GM18909 (cell line): ENCODE results near the gene A4GNT.
"Not testable (repeated sequence)": the region's sequence is repeated elsewhere in the genome, so short reads cannot be mapped to it uniquely, and the experiment has no call there.

ENCODE experiments used
- ATAC-seq: cut with Tn5 transposase; IDR thresholded peaks from one replicate; pipeline ENCODE4 v1.9.1; 2021; ENCODE audit warnings: mild to moderate bottlenecking; ENCODE audit not compliant: unreplicated experiment, poor library complexity

Gene A4GNT

GRCh38 chr3:138124188-138124587 lies 8.0 kb downstream of the A4GNT start:
- ATAC-seq, result no peak

DNA sequence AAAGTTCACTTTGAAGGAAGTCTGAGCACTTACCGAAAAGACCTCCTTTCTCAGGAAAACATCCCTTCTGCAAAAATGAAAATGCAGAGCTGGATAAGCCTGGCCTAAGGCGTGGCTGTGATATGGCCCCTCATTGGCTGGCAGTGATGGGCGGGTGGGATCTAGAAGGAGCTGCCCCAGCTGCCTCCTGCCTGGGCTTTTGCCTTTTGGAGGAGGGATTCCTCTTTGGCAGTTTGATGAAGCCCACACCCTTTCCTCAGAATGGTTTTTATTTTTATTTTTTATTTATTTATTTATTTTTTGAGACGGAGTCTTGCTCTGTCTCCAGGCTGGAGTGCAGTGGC lies 12.8 kb downstream of the A4GNT start:
- no peak for ATAC-seq

GRCh38 chr3:138118612-138119422 lies 13.4 kb downstream of the A4GNT start:
- ATAC-seq, result peak; percentile 62

DNA sequence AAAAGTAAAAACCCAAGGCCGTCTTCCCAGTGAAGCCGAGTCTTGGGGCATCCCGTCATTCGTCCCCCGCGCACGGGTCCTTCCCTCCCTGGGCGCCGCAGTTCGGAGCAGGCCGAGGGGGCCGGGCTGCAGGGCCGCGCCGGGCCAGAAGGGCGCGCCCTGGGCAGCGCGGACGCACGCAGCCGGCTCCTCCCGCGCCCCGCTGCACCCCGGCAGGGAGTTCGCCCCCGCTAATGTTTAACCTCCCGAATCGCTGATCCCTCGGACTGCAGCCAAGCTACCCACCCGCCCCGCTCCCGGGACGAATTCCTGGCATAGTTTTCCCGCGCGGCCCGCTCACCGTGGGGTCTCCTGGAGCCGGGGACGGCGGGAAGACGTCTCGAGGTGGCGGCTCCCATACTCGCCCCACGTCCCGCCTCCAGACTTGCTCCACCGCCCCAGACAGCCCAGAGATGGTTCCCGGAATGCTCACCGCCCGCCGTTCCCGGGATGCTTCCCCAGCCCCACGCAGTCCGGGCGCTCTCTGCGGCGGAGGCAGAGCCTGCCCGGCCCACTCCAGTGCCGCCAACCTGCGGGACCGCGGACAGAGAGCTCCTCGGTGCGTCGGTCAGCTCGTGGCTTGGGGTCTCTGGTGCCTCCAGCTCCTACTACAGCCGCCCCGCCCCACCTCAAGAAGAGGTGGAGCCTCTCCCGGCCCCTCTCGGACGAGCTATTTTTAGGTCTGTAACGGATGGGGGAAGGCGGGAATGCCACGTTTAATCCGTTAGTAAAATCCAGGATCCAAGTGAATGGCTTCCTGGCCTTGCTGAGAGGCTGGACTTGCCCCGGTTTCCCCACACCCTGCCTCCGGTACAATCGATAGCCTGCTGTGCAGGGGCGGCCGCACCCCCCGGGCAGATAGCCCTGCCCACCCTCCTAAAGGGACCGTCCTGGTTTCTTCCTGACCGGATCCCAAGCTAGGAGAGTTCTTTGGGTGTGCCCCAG lies 16.9 kb downstream of the A4GNT start, which contains the start of gene DZIP1L:
Gene DZIP1L, minus strand, starts transcription at position 621 of the 984 bp plus-strand sequence. CDS start 11,637 bp downstream, outside the sequence.
- ATAC-seq, result peak; percentile 89

DNA sequence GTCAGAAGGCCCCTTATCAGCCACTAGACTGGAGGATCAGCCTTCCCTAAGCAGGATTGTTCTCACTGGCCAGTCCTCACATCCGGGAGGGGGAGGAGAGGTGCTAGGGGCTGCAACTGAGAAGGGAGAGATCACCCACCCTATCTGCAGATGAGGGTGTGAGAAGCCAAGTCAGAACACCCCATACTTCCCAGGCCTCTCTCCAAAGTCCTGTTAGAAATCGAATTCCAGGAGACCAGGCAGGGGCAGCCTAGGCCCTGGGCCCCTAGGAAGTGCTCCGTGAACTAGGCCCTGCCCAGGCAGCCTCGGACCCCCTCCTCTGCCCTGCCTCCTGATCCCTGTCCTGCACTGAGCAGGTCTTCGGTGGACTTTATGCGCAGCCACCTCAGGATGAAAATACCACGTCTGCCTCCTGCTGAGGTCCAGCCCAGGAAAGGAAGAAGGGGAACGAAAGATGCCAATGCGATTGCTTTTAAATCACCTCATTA lies 17.7 kb downstream of the A4GNT start:
- ATAC-seq, result no peak

GRCh38 chr3:138113326-138113725 lies 18.9 kb downstream of the A4GNT start:
- ATAC-seq, result no peak

DNA sequence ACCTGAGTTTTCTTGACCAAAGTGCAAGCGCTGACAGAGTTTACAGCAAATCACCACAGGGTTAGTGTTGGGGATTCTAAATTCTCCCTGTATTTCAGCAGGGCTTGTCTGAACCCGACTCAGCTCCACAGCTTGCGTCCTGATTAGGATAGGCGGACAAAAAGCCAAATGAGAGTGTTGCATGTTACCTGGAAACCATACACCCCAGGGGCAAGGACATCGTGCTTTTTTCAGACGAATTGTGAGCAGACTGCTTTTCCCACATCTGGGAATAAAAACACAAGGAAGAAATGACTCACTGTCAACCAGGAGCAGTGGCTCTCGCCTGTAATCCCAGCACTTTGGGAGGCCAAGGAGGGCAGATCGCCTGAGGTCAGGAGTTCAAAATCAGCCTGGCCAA lies 19.8 kb downstream of the A4GNT start:
- no peak for ATAC-seq

DNA sequence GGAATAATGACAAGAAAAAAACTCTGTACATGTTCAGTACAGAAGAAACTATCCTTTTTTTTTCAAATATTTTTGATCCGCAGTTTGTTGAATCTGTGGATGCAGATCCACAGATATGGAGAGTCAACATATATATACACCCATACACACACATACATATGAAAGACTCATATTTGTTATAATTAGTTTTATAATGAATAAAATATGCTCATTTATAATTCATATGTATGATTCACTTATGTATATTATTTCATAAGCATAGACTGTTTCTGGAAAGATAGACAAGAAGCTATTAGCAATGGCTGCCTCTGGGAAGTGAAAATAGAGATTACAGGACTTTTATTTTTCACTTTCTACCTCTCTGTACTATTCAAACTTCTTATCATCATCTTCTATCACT lies 26.6 kb downstream of the A4GNT start:
- no peak for ATAC-seq

DNA sequence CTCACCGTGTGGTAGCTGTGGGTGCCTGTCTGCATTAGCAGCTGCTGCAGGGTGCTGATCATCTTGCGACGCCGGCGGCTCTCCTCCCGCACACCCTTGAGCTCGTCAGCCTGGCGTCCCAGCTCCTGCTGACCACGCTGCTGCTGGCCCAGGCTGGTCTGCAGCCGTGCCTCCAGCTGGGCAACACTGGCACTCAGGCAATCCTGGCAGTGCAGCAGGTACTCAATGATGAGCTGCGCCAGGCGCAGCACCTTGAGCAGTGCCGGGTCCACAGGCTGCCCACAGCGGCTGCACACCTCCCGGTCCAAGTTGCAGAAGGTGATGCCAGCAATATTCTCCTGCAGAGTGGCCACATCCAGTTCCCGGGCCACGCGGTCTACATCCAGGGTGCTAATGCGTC lies 28.7 kb downstream of the A4GNT start:
- ATAC-seq, result no peak

DNA sequence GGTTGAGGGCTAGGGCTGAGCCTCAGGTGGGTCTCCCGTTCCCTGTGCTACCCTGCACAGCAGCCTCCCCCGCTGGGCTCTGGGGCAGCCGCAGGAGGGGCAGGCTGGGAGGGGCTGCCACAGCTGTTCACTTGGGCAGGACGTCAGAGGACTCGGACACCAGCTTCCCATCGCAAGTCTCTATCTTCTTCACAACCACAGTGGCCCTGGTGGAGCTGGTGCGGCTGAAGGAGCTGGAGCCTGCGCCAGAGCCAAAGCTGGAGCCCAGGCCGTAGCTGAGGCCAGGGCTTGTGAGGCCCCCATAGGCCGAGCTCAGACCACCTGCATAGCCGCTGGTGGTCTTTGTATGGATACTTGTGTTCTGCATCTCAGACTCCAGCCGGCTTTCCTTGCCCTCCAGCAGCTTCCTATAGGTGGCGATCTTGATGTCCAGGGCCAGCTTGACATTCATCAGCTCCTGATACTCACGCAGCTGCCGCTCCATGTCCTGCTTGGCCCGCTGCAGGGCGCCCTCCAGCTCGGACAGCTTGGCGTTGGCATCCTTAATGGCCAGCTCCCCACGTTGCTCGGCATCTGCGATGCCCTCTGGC lies 30.7 kb downstream of the A4GNT start:
- ATAC-seq, result not testable (repeated sequence)

DNA sequence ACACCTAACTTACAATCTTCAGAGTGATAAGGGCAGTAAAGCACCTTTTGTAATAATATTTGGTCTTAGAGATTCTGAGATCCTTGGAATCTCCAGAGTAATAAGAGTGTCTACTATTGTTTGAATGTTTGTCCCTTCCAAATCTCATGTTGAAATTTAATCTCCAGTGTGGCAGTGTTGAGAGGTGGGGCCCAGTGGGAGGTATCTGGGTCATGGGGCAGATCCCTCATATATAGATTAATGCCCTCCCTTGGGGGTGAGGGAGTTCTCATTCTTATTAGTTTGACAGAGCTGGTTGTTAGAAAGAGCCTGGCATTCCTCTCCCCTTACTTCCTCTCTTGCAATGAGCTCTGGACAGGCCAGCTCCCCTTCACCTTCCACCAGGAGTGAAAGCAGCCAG lies 32.8 kb downstream of the A4GNT start:
- ATAC-seq, result no peak

DNA sequence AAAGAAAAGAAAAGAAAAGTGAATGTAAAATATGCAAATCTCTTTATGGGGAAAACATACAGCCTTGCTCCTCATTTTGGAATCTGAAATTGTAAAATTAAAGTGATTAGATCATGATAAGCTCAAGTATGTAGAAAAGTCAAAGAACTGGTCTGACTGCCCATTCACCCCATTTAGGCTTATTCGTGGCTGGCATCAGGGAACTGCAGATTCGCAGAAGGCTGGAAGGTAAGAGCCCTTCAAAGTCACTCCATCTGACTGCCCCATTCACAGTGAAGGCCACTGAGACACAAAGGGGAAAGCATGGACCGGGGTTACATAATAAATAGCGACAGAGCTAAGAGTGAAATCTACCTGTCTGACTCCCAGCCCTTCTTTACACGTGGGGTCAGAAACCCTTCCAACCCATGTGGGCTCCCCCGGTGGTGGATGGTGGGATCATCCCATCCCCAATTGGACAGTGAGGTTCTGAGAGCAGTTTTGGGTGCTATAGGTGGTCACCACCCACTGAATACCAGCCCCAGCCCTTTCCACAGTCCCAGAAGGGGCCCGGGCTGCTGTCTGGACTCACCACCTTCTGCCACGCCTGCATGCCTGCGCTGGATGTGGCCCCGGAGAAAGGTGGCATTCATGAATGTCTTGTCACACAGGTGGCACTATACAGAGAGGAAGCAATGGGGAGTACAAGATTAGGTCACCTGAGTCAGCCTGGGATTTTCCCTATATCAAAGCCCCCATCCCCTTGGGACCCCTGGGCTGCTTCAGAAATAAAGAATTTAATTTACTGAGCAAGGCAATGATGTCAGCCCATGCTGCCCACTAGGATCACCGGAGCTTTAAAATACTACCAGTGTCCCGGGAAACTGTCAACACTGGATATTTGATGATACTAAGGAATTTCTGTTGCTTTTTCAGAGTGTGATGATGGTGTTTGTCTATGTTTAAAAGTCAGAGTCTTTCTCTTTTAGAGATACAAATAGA lies 34.7 kb downstream of the A4GNT start:
- ATAC-seq, result peak; percentile 65

DNA sequence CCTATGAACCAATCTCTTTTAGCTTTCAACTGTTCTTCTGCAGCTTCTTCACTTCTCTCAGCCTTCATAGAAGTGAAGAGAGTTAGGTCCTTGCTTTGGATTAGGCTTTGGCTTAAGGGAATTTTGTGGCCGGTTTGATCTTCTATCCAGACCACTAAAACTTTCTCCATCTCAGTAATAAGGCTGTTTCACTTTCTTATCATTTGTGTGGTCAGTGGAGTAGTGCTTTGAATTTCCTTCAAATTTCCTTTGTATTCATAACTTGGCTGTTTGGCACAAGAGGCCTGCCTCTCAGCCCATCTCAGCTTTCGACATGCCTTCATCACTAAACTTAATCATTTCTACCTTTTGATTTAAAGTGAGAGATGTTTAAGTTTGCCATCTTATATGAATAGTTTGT lies 38.5 kb downstream of the A4GNT start:
- ATAC-seq, result no peak

DNA sequence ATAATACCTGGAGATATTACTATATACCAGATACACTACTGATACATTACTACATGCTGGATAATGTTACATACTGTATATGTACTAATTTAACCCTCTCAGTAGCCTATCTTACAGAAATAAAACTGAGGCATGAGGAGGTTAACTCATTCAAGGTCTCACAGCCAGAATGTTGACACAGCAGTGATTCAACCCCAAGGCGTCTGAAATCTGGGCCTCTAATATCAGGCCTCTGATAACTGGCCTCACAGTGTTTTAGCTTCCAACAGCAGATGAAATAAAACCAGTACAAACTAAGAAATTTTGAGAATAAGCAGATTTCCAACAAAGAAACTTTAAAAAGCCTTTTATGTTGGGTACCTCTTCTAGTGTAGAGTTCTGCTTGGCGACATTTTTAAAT lies 40.2 kb downstream of the A4GNT start:
- ATAC-seq, result no peak

GRCh38 chr3:138089091-138089490 lies 43.1 kb downstream of the A4GNT start:
- ATAC-seq, result no peak

DNA sequence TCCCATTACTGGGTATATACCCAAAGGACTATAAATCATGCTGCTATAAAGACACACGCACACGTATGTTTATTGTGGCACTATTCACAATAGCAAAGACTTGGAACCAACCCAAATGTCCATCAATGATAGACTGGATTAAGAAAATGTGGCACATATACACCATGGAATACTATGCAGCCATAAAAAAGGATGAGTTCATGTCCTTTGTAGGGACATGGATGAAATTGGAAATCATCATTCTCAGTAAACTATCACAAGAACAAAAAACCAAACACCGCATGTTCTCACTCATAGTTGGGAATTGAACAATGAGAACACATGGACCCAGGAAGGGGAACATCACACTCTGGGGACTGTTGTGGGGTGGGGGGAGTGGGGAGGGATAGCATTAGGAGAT lies 46.4 kb downstream of the A4GNT start:
- ATAC-seq, result not testable (repeated sequence)

DNA sequence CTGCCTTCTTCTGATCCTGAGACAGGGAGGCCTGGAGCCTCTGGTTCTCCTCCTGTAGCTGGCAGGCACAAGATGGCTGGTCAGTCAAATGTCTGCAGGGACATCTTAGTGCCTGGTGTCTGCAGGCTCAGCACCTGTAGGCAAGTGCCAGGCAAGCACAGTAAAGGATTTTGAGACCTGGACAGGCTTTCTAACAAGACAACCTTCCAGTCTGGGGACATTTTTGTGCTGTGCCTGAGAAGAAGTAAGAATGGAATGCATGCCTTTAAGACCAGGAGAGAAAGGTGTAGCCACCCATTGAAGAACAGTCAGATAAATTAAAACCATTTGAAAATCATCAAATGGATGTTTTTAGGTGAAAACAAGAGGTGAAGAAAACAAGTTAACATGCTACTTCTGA lies 48.0 kb downstream of the A4GNT start:
- no peak for ATAC-seq

DNA sequence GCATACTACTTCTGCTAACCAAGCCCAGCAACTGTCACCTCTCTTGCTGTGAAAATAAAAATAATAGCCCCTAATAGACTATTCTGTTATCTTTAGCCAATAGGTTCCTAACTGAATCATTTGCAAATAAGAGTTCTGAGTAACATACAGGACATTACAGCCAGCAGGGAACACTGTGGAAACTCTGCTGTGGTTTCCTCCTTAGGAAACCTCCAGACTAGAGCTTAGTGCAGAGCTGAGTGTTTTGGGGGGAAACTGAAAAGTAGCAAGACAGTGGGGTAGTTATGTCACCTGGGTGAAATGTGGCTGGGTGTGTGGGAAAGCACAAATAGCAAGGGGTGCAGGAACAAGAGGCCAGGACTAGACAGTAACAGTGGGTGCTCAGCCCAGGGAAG lies 49.2 kb downstream of the A4GNT start:
- no peak for ATAC-seq
